GM23338 (cell line): ENCODE results near the gene KIAA0232. TPM values are rescaled to one million over a fixed set of nuclear protein-coding genes. Genes with fewer than 3 reads are reported as not detected.
A peak's percentile ranks its signal among the peaks of the same experiment; 100 is the strongest.

ENCODE experiments used
- ATAC-seq: fragments of 200-7000 bp; cut with Tn5 transposase; 3 replicates; pipeline ENCODE4 v1.9.1; 2020
- DNase-seq: peaks from one replicate; pipeline ENCODE4 v3.0.0-alpha.2; 2015; ENCODE audit warnings: low spot score
- H2AFZ ChIP-seq: fragments of 200-600 bp; sonication (generic); 2 replicates; pipeline ENCODE4 v1.8.0; 2016; ENCODE audit warnings: antibody characterized with exemption, mild to moderate bottlenecking, moderate library complexity
- H3F3A ChIP-seq: fragments of 200-600 bp; sonication (generic); replicated peaks from 2 replicates; pipeline ENCODE4 v1.8.0; 2017; ENCODE audit warnings: antibody characterized with exemption, mixed run types, low read depth
- H3K27ac ChIP-seq: fragments of 200-600 bp; sonication (generic); 2 replicates; pipeline ENCODE4 v1.6.1; 2016; ENCODE audit warnings: low read depth
- H3K27me3 ChIP-seq: fragments of 200-600 bp; sonication (generic); 2 replicates; pipeline ENCODE4 v1.8.0; 2016; ENCODE audit warnings: mild to moderate bottlenecking, mixed run types, moderate library complexity; ENCODE audit not compliant: insufficient read depth
- H3K36me3 ChIP-seq: fragments of 200-600 bp; sonication (generic); 2 replicates; pipeline ENCODE4 v1.8.0; 2016; ENCODE audit warnings: mild to moderate bottlenecking; ENCODE audit not compliant: insufficient read depth
- H3K4me1 ChIP-seq: fragments of 200-600 bp; sonication (generic); 2 replicates; pipeline ENCODE4 v1.8.0; 2016; ENCODE audit warnings: mild to moderate bottlenecking, moderate library complexity; ENCODE audit not compliant: insufficient read depth
- H3K4me2 ChIP-seq: fragments of 200-600 bp; sonication (generic); 2 replicates; pipeline ENCODE4 v1.7.1; 2017; ENCODE audit warnings: mixed run types
- H3K4me3 ChIP-seq: fragments of 200-600 bp; sonication (generic); 2 replicates; pipeline ENCODE4 v1.6.1; 2016; ENCODE audit warnings: mixed run types
- H3K79me2 ChIP-seq: fragments of 200-600 bp; sonication (generic); replicated peaks from 2 replicates; pipeline ENCODE4 v1.8.0; 2017; ENCODE audit warnings: mild to moderate bottlenecking; ENCODE audit not compliant: insufficient read depth
- H3K9me2 ChIP-seq: fragments of 200-600 bp; sonication (generic); 2 replicates; pipeline ENCODE4 v1.8.0; 2017; ENCODE audit not compliant: insufficient read depth
- H4K20me1 ChIP-seq: fragments of 200-600 bp; sonication (generic); replicated peaks from 2 replicates; pipeline ENCODE4 v1.8.0; 2017; ENCODE audit warnings: mild to moderate bottlenecking; ENCODE audit not compliant: insufficient read depth
- H3K27ac Mint-ChIP-seq: 2 replicates; pipeline ENCODE4 v1.8.0; 2020; ENCODE audit warnings: inconsistent platforms, mild to moderate bottlenecking, moderate library complexity, mixed read lengths
- H3K27me3 Mint-ChIP-seq: 3 replicates; pipeline ENCODE4 v1.8.0; 2022; ENCODE audit warnings: low read depth, mild to moderate bottlenecking, moderate library complexity, mixed read lengths, inconsistent platforms; ENCODE audit not compliant: insufficient read depth, poor library complexity
- H3K36me3 Mint-ChIP-seq: 3 replicates; pipeline ENCODE4 v1.8.0; 2021; ENCODE audit warnings: low read depth, mild to moderate bottlenecking, inconsistent platforms, moderate library complexity, mixed read lengths
- H3K4me1 Mint-ChIP-seq: 3 replicates; pipeline ENCODE4 v1.8.0; 2020; ENCODE audit warnings: mild to moderate bottlenecking, inconsistent platforms, mixed read lengths
- H3K4me3 Mint-ChIP-seq: 3 replicates; pipeline ENCODE4 v1.8.0; 2021; ENCODE audit warnings: moderate library complexity, mild to moderate bottlenecking, inconsistent platforms, mixed read lengths
- H3K9me3 Mint-ChIP-seq: 3 replicates; pipeline ENCODE4 v1.8.0; 2020; ENCODE audit warnings: moderate library complexity, mild to moderate bottlenecking, inconsistent platforms, mixed read lengths
- CTCF ChIP-seq, 2 experiments: fragments of 200-600 bp in 1 of 2; sonication (generic) in 1 of 2; conservative IDR thresholded peaks; 2 replicates each; pipeline versions ENCODE4 v1.5.1 to v1.6.1; 2016 to 2017; ENCODE audit warnings: antibody characterized with exemption in 2 of 2, low read depth in 2 of 2, mild to moderate bottlenecking in 2 of 2, moderate library complexity in 1 of 2
- ETS1 ChIP-seq: IDR thresholded peaks from 2 replicates; pipeline ENCODE4 v1.6.1; 2016; ENCODE audit warnings: antibody characterized with exemption
- JUNB ChIP-seq: IDR thresholded peaks from one replicate; pipeline ENCODE4 v1.6.1; 2016; ENCODE audit warnings: antibody characterized with exemption; ENCODE audit not compliant: unreplicated experiment
- NANOG ChIP-seq: IDR thresholded peaks from 2 replicates; pipeline ENCODE4 v1.6.1; 2016; ENCODE audit warnings: antibody characterized with exemption, borderline replicate concordance
- POLR2AphosphoS5 ChIP-seq: IDR thresholded peaks from 2 replicates; pipeline ENCODE4 v1.6.1; 2016; ENCODE audit warnings: antibody characterized with exemption, low read depth
- polyA plus RNA-seq: library from polyadenylated mRNA; unstranded; fragments of >200 nt; fragmentation: Nextera tagmentation; extraction: Ambion mirVana; gene quantifications from 2 replicates; pipeline ENCODE4 v1.2.1, GENCODE V29; 2016
- total RNA-seq: library from RNA; depleted of rRNA; stranded (reverse); fragments of >200 nt; shearing (Covaris generic); gene quantifications from 2 replicates; pipeline ENCODE4 v1.2.3, GENCODE V29; 2014
- TF ChIP-seq, protein P1 (sequence below): IDR thresholded peaks from one replicate; pipeline ENCODE4 v1.6.1; 2018; ENCODE audit warnings: antibody characterized with exemption; ENCODE audit not compliant: unreplicated experiment

Gene KIAA0232
- total and polyA plus RNA-seq, 2 experiments from 2014 or later, result 14.3 to 34.9 TPM

- no peak for TF ChIP-seq POLR2AphosphoS5
- TF ChIP-seq ETS1, result no peak
- no peak for TF ChIP-seq NANOG
- TF ChIP-seq, protein P1, sequence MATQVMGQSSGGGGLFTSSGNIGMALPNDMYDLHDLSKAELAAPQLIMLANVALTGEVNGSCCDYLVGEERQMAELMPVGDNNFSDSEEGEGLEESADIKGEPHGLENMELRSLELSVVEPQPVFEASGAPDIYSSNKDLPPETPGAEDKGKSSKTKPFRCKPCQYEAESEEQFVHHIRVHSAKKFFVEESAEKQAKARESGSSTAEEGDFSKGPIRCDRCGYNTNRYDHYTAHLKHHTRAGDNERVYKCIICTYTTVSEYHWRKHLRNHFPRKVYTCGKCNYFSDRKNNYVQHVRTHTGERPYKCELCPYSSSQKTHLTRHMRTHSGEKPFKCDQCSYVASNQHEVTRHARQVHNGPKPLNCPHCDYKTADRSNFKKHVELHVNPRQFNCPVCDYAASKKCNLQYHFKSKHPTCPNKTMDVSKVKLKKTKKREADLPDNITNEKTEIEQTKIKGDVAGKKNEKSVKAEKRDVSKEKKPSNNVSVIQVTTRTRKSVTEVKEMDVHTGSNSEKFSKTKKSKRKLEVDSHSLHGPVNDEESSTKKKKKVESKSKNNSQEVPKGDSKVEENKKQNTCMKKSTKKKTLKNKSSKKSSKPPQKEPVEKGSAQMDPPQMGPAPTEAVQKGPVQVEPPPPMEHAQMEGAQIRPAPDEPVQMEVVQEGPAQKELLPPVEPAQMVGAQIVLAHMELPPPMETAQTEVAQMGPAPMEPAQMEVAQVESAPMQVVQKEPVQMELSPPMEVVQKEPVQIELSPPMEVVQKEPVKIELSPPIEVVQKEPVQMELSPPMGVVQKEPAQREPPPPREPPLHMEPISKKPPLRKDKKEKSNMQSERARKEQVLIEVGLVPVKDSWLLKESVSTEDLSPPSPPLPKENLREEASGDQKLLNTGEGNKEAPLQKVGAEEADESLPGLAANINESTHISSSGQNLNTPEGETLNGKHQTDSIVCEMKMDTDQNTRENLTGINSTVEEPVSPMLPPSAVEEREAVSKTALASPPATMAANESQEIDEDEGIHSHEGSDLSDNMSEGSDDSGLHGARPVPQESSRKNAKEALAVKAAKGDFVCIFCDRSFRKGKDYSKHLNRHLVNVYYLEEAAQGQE, result no peak
- TF ChIP-seq CTCF (conservative IDR thresholded peaks at IDR 0.05; ENCODE audit: low read depth in 2 of 2), result peak in 1 of 2 experiments; percentile 43; a peak in 2 of 4 replicates
- TF ChIP-seq JUNB, result no peak
- peaks cover 11% of the 10 kb centered on the region for H3K4me1 ChIP-seq
- Mint-ChIP-seq H3K4me1 (peaks cover 29% of the 10 kb centered on the region), H3K4me3 (peak overlapping the region; percentile 94), H3K27me3 (peaks cover 33% of the 10 kb centered on the region), H3K9me3 (no peaks in the 10 kb centered on the region), H3K27ac (0 out of 2 replicates have a peak overlapping the region, but pooled peaks have one; percentile 72), H3K36me3 (no peaks in the 10 kb centered on the region)
- ATAC-seq (peak; percentile 15), DNase-seq (peak; percentile 65)
- peaks cover 37% of the 10 kb centered on the region for H3K79me2 ChIP-seq
- no peaks in the 10 kb centered on the region for H3K36me3 ChIP-seq
- no peaks in the 10 kb centered on the region for H3K9me2 ChIP-seq
- peak overlapping the region; percentile 98 for H3K4me2 ChIP-seq
- H2AFZ ChIP-seq, result peak overlapping the region; percentile 59
- H3K4me3 ChIP-seq, result peak overlapping the region; percentile 89
- H3F3A ChIP-seq, result peaks cover 8% of the 10 kb centered on the region; the same call in 1 of the 2 replicates
- H4K20me1 ChIP-seq, result peaks cover 9% of the 10 kb centered on the region
- no peak overlapping the region for H3K27ac ChIP-seq
- H3K27me3 ChIP-seq, result peaks cover 12% of the 10 kb centered on the region
Measured at GRCh38 chr4:6910340-6910959, 127.9 kb downstream of the KIAA0232 start.
